HepG2 (cell line): ENCODE results near the gene ALDOA. TPM values are rescaled to one million over a fixed set of nuclear protein-coding genes. Genes with fewer than 3 reads are reported as not detected.

Experiments
- BCLAF1 ChIP-seq: fragments of 450-650 bp; IDR thresholded peaks from 2 replicates; pipeline ENCODE4 v1.6.1; 2017; ENCODE audit warnings: mild to moderate bottlenecking
- E2F5 ChIP-seq: sonication (generic); formaldehyde crosslinking; conservative IDR thresholded peaks from 2 replicates; pipeline ENCODE4 v1.4.0; 2020; ENCODE audit warnings: missing genetic modification reagents
- EEA1 ChIP-seq: sonication (generic); formaldehyde crosslinking; IDR thresholded peaks from 2 replicates; pipeline ENCODE4 v1.5.1; 2020; ENCODE audit warnings: mild to moderate bottlenecking, missing genetic modification reagents, borderline replicate concordance
- EHMT2 ChIP-seq: fragments of 200-600 bp; sonication (generic); IDR thresholded peaks from 2 replicates; pipeline ENCODE4 v1.7.0; 2017; ENCODE audit warnings: antibody characterized with exemption, low read depth, low read length, borderline replicate concordance
- HNF1B ChIP-seq: sonication (generic); formaldehyde crosslinking; IDR thresholded peaks from 2 replicates; pipeline ENCODE4 v1.5.1; 2020; ENCODE audit warnings: mild to moderate bottlenecking, moderate library complexity, missing genetic modification reagents
- IKZF5 ChIP-seq: IDR thresholded peaks from 2 replicates; pipeline ENCODE4 v1.6.1; 2018; ENCODE audit warnings: missing genetic modification reagents, mild to moderate bottlenecking, missing compliant biosample characterization
- IRF2 ChIP-seq: IDR thresholded peaks from 2 replicates; pipeline ENCODE4 v1.6.1; 2018; ENCODE audit warnings: missing genetic modification reagents, missing compliant biosample characterization
- KAT8 ChIP-seq: IDR thresholded peaks from 2 replicates; pipeline ENCODE4 v1.6.1; 2016; ENCODE audit warnings: missing genetic modification reagents, missing compliant biosample characterization
- NBN ChIP-seq: fragments of 450-650 bp; conservative IDR thresholded peaks from 2 replicates; pipeline ENCODE4 v1.6.1; 2017
- PATZ1 ChIP-seq: sonication (generic); formaldehyde crosslinking; IDR thresholded peaks from 2 replicates; pipeline ENCODE4 v1.4.0; 2020; ENCODE audit warnings: missing genetic modification reagents
- PHF5A ChIP-seq: IDR thresholded peaks from one replicate; pipeline ENCODE4 v1.6.1; 2018; ENCODE audit warnings: low read depth, missing genetic modification reagents; ENCODE audit not compliant: unreplicated experiment
- PLSCR1 ChIP-seq: sonication (generic); formaldehyde crosslinking; IDR thresholded peaks from 2 replicates; pipeline ENCODE4 v1.5.0; 2020; ENCODE audit warnings: missing genetic modification reagents, mild to moderate bottlenecking, borderline replicate concordance
- POGK ChIP-seq: sonication (generic); formaldehyde crosslinking; conservative IDR thresholded peaks from 2 replicates; pipeline ENCODE4 v1.8.0; 2022; ENCODE audit warnings: mild to moderate bottlenecking, moderate library complexity, missing genetic modification reagents
- ZNF136 ChIP-seq: sonication (generic); formaldehyde crosslinking; IDR thresholded peaks from 2 replicates; pipeline ENCODE4 v1.8.1; 2022; ENCODE audit warnings: low read depth, mild to moderate bottlenecking, moderate library complexity, missing genetic modification reagents
- ZNF709 ChIP-seq: sonication (generic); formaldehyde crosslinking; IDR thresholded peaks from 2 replicates; pipeline ENCODE4 v1.5.0; 2020; ENCODE audit warnings: mild to moderate bottlenecking, missing genetic modification reagents
- ZNF720 ChIP-seq: sonication (generic); formaldehyde crosslinking; IDR thresholded peaks from 2 replicates; pipeline ENCODE4 v1.4.0; 2020; ENCODE audit warnings: missing genetic modification reagents
- ZNF777 ChIP-seq: sonication (generic); formaldehyde crosslinking; IDR thresholded peaks from 2 replicates; pipeline ENCODE4 v1.4.0; 2020; ENCODE audit warnings: missing genetic modification reagents
- ZSCAN9 ChIP-seq: IDR thresholded peaks from 2 replicates; pipeline ENCODE4 v1.6.1; 2016; ENCODE audit warnings: borderline replicate concordance
- polyA plus RNA-seq, 8 experiments: library from polyadenylated mRNA; depleted of rRNA in 3 of 8; stranded (reverse) in 7 of 8; unstranded in 1 of 8; fragments of >200 nt; fragmentation: Illumina TruSeq in 4 of 8; extraction: Trizol in 4 of 8; gene quantifications; 2 replicates each; pipeline versions ENCODE4 v1.2.1 to v1.2.3, GENCODE V29; 2011 to 2016; ENCODE audit warnings: low read depth in 4 of 8, missing spikeins in 1 of 8, mixed read lengths in 1 of 8; ENCODE audit not compliant: insufficient read depth in 1 of 8
- total RNA-seq, 5 experiments: library from RNA; depleted of rRNA; stranded (reverse); fragments of >200 nt; fragmentation: Illumina TruSeq; extraction: Trizol; gene quantifications; 2 replicates each; pipeline ENCODE4 v1.2.3, GENCODE V29; 2016; ENCODE audit warnings: low read depth in 1 of 5

ALDOA gene
- total and polyA plus RNA-seq, 2 of the 13 experiments (the other 11 are each of a cell fraction or from before 2014, with no cell fraction given) = 925 to 1,884 TPM

- TF ChIP-seq IKZF5 (CRISPR knock-in tag) = no peak
- no peak for TF ChIP-seq POGK (CRISPR knock-in tag)
- no peak for TF ChIP-seq ZNF720 (CRISPR knock-in tag)
- no peak for TF ChIP-seq ZNF709
- TF ChIP-seq EEA1 (CRISPR knock-in tag) = no peak
- no peak for TF ChIP-seq IRF2
- TF ChIP-seq PLSCR1 (CRISPR knock-in tag) = no peak
- no peak for TF ChIP-seq PATZ1 (CRISPR knock-in tag)
- no peak for TF ChIP-seq EHMT2
- no peak for TF ChIP-seq BCLAF1
- TF ChIP-seq ZNF777 = no peak
- TF ChIP-seq HNF1B (CRISPR knock-in tag) = 0 out of 2 replicates have a peak, but pooled peaks have one; percentile 38
- TF ChIP-seq ZNF136 (CRISPR knock-in tag) = no peak
- TF ChIP-seq NBN = no peak
- no peak for TF ChIP-seq E2F5 (CRISPR knock-in tag)
- no peak for TF ChIP-seq ZSCAN9 (CRISPR knock-in tag)
- no peak for TF ChIP-seq PHF5A (CRISPR knock-in tag)
- no peak for TF ChIP-seq KAT8 (CRISPR knock-in tag)
Observed at GRCh38 chr16:30113031-30113710, 47.6 kb downstream of the ALDOA start, which contains the start of gene GDPD3 (continued).
